ENCODE data around the gene DYDC1.
"Not testable (repeated sequence)": the region's sequence is repeated elsewhere in the genome, so short reads cannot be mapped to it uniquely, and the experiment has no call there.

The DYDC1 gene

GRCh38 chr10:80365510-80365909 is 9.0 kb upstream of the DYDC1 start:
- H3K4me3 ChIP-seq (ENCODE audit: low read length): no peak overlapping the region
- TF ChIP-seq ZNF274 (IDR thresholded peaks at IDR 0.05; ENCODE audit: low read depth, low read length): no peak

- no peak for TF ChIP-seq ZNF274 (IDR thresholded peaks at IDR 0.05; ENCODE audit: low read depth, low read length)
- no peak overlapping the region for H3K4me3 ChIP-seq (ENCODE audit: low read length)
These were observed 3.1 kb upstream of the DYDC1 start for GRCh38 chr10:80359644-80360043.

- not testable (repeated sequence) for H3K4me3 ChIP-seq (ENCODE audit: low read length)
These were observed 2.4 kb upstream of the DYDC1 start for GRCh38 chr10:80358925-80359324.

- H3K4me3 ChIP-seq (ENCODE audit: low read length): no peak overlapping the region
- TF ChIP-seq ZNF274 (IDR thresholded peaks at IDR 0.05; ENCODE audit: low read depth, low read length): no peak
These were observed 1.2 kb upstream of the DYDC1 start for GRCh38 chr10:80357851-80358125.

- H3K4me3 ChIP-seq (ENCODE audit: low read length): no peak overlapping the region
- TF ChIP-seq ZNF274 (IDR thresholded peaks at IDR 0.05; ENCODE audit: low read depth, low read length): no peak
These were observed 665 bp upstream of the DYDC1 start for GRCh38 chr10:80356989-80357850.

GRCh38 chr10:80351220-80351619 is 5.3 kb downstream of the DYDC1 start:
- no peak overlapping the region for H3K4me3 ChIP-seq (ENCODE audit: low read length)
- TF ChIP-seq ZNF274 (IDR thresholded peaks at IDR 0.05; ENCODE audit: low read depth, low read length): no peak

GRCh38 chr10:80350251-80350650 is 6.3 kb downstream of the DYDC1 start:
- no peak for TF ChIP-seq ZNF274 (IDR thresholded peaks at IDR 0.05; ENCODE audit: low read depth, low read length)
- H3K4me3 ChIP-seq (ENCODE audit: low read length): no peak overlapping the region

- TF ChIP-seq ZNF274 (IDR thresholded peaks at IDR 0.05; ENCODE audit: low read depth, low read length): no peak
These were observed 11.6 kb downstream of the DYDC1 start for GRCh38 chr10:80344912-80345311.

GRCh38 chr10:80344276-80344675 is 12.3 kb downstream of the DYDC1 start:
- no peak overlapping the region for H3K4me3 ChIP-seq (ENCODE audit: low read length)
- TF ChIP-seq ZNF274 (IDR thresholded peaks at IDR 0.05; ENCODE audit: low read depth, low read length): no peak

More at GRCh38 chr10:80344912-80345311, 11.6 kb downstream of the DYDC1 start:
- no peak overlapping the region for H3K4me3 ChIP-seq (ENCODE audit: low read length)

GRCh38 chr10:80333983-80334382 is 22.6 kb downstream of the DYDC1 start:
- H3K4me3 ChIP-seq (ENCODE audit: low read length): no peak overlapping the region
- no peak for TF ChIP-seq ZNF274 (IDR thresholded peaks at IDR 0.05; ENCODE audit: low read depth, low read length)

- no peak overlapping the region for H3K4me3 ChIP-seq (ENCODE audit: low read length)
- no peak for TF ChIP-seq ZNF274 (IDR thresholded peaks at IDR 0.05; ENCODE audit: low read depth, low read length)
These were observed 31.6 kb downstream of the DYDC1 start for GRCh38 chr10:80324891-80325364.

- no peak for TF ChIP-seq ZNF274 (IDR thresholded peaks at IDR 0.05; ENCODE audit: low read depth, low read length)
- no peak overlapping the region for H3K4me3 ChIP-seq (ENCODE audit: low read length)
These were observed 32.5 kb downstream of the DYDC1 start for GRCh38 chr10:80324086-80324485.

GRCh38 chr10:80323311-80323710 is 33.2 kb downstream of the DYDC1 start:
- no peak for TF ChIP-seq ZNF274 (IDR thresholded peaks at IDR 0.05; ENCODE audit: low read depth, low read length)
- no peak overlapping the region for H3K4me3 ChIP-seq (ENCODE audit: low read length)

GRCh38 chr10:80322711-80323110 is 33.8 kb downstream of the DYDC1 start:
- no peak for TF ChIP-seq ZNF274 (IDR thresholded peaks at IDR 0.05; ENCODE audit: low read depth, low read length)

GRCh38 chr10:80322158-80322557 is 34.4 kb downstream of the DYDC1 start:
- no peak for TF ChIP-seq ZNF274 (IDR thresholded peaks at IDR 0.05; ENCODE audit: low read depth, low read length)
- H3K4me3 ChIP-seq (ENCODE audit: low read length): no peak overlapping the region

More at GRCh38 chr10:80322711-80323110, 33.8 kb downstream of the DYDC1 start:
- H3K4me3 ChIP-seq (ENCODE audit: low read length): no peak overlapping the region

- no peak overlapping the region for H3K4me3 ChIP-seq (ENCODE audit: low read length)
- no peak for TF ChIP-seq ZNF274 (IDR thresholded peaks at IDR 0.05; ENCODE audit: low read depth, low read length)
These were observed 35.4 kb downstream of the DYDC1 start for GRCh38 chr10:80321183-80321582.
